Measurements from ENCODE around the gene AMER3. TPM values are rescaled to one million over a fixed set of nuclear protein-coding genes. Genes with fewer than 3 reads are reported as not detected.

Gene AMER3
- total RNA-seq, 1 experiment from 2014 or later: not detected

DNA sequence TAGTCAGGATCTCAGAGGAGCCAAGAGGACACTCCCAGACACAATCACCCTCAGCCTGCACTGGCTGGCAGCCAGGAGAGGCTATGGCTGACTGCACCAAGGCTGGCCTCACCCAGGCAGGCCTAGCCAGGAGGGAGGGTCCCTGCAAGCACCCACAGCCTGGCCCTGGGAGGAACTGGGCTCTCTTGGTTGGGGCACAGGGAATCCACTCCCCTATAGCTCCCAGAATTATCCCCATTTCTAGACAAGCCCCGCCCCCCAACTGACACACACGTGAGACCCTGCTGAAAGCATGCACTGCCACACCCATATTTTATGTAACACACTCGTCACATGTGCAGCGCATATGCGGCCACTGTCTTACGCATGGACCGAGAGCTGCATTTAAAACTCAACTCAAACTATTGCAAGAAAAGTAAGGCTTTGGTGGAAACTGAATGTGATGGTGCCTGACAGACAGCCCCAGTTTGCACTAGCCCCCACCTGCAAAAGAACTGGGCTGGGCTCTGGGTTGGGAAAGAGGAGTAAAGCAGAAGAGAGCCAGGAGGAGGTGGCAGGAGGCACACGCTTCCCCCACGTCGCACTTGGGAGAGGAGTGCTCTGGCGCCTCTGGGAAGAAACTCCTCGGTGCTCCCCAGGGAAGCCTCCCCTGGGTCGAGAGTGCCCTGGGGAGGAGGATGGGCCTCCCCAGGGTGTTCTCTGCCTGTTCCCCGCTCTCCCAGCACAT lies 52.5 kb downstream of the AMER3 start:
- no peak overlapping the region for H3K27ac ChIP-seq
- no peak for DNase-seq (ENCODE audit: low read depth in 1 of 2, low spot score in 2 of 2)
- H3K4me3 ChIP-seq: no peak overlapping the region
- no peaks in the 10 kb centered on the region for H3K4me1 ChIP-seq (replicated peaks)
- H3K9me3 ChIP-seq (replicated peaks): no peaks in the 10 kb centered on the region
- no peaks in the 10 kb centered on the region for H3K36me3 ChIP-seq
- peaks cover 8% of the 10 kb centered on the region; the same call in 1 of the 2 replicates for H3K27me3 ChIP-seq (replicated peaks)

DNA sequence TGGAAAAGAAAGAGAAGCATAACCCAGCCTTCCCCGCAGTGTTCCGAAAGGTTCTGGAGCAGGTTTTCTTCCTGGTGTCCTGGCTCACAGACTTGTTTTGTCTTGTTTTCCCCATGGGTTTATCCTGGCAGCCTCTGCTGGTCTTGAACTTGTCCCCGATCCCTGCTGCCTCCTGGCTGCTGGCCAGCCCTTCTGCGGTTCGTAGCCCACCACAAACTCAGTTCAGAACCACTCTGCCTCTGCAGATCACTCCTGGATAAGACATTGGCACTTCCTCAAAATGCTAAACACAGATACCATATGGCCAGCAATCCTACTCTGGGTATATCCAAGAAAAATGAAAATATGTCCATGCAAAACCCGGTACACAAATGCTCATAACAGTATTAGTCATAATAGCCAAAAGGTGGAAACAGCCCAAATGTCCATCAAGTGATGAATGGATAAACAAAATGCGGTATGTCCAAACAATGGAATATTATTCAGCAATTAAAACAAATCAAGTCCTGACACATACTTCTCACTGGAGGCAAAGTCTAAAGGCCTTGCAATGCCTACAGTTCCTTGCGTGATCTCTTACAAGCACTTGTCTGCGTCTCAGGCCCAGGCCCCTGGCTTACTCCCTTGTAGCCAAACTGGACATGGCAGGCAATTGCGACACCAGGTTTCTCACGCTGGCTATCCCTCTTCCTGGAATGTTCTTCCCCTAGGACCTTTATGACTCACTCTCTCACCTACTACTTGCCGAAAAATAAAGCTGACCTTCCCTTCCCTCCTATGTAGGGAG lies 53.3 kb downstream of the AMER3 start:
- no peaks in the 10 kb centered on the region for H3K4me1 ChIP-seq (replicated peaks)
- H3K36me3 ChIP-seq: no peaks in the 10 kb centered on the region
- no peak overlapping the region for H3K27ac ChIP-seq
- DNase-seq (ENCODE audit: low read depth in 1 of 2, low spot score in 2 of 2): no peak
- no peaks in the 10 kb centered on the region for H3K9me3 ChIP-seq (replicated peaks)
- H3K27me3 ChIP-seq (replicated peaks): peaks cover 8% of the 10 kb centered on the region; the same call in 1 of the 2 replicates
- no peak overlapping the region for H3K4me3 ChIP-seq

DNA sequence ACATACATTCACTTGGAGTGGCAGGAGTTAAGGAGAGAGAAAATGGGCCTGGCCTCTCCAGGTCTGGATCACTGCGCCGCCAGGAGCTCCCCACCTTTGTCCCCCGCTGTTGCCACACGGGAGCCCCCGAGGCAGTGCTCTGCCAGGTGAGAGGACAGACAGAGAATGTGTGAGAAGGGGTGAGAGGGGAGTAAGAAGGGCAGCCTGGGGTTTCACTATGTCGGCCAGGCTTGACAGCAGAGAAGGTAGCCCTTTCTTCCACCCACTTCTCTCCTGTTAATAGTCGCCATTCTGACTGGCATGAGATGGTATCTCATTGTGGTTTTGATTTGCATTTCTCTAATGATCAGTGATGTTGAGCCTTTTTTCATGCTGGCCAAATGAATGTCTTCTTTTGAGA lies 55.1 kb downstream of the AMER3 start:
- Histone ChIP-seq H3K36me3 (no peaks in the 10 kb centered on the region), H3K27me3 (replicated peaks) (peaks cover 8% of the 10 kb centered on the region; the same call in 1 of the 2 replicates), H3K9me3 (replicated peaks) (no peaks in the 10 kb centered on the region), H3K27ac (no peak overlapping the region), H3K4me1 (replicated peaks) (no peaks in the 10 kb centered on the region), H3K4me3 (no peak overlapping the region)
- DNase-seq (ENCODE audit: low read depth in 1 of 2, low spot score in 2 of 2): no peak

DNA sequence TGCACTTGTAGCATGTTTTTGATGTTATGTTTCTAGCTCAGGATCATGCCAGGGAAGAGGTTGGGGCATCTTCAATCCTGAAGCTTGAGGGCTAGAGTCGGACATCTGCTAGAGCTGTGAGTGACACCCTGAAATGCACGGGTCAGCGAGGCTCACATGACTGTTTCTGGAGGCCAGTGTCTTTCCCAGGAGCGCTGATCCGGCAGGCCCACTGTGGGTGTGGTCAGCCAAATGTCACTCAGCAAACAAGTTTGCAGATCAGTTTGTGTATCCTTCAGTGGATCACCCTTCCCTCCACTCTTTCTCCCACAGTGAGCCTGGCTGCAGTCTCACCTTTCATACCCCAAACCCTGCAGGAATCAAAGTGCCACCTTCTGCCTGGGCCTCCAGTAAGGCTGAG lies 58.4 kb downstream of the AMER3 start:
- no peak overlapping the region for H3K27ac ChIP-seq
- H3K36me3 ChIP-seq: no peaks in the 10 kb centered on the region
- peaks cover 8% of the 10 kb centered on the region; the same call in 1 of the 2 replicates for H3K27me3 ChIP-seq (replicated peaks)
- no peak overlapping the region for H3K4me3 ChIP-seq
- H3K4me1 ChIP-seq (replicated peaks): no peaks in the 10 kb centered on the region
- H3K9me3 ChIP-seq (replicated peaks): no peaks in the 10 kb centered on the region
- no peak for DNase-seq (ENCODE audit: low read depth in 1 of 2, low spot score in 2 of 2)

DNA sequence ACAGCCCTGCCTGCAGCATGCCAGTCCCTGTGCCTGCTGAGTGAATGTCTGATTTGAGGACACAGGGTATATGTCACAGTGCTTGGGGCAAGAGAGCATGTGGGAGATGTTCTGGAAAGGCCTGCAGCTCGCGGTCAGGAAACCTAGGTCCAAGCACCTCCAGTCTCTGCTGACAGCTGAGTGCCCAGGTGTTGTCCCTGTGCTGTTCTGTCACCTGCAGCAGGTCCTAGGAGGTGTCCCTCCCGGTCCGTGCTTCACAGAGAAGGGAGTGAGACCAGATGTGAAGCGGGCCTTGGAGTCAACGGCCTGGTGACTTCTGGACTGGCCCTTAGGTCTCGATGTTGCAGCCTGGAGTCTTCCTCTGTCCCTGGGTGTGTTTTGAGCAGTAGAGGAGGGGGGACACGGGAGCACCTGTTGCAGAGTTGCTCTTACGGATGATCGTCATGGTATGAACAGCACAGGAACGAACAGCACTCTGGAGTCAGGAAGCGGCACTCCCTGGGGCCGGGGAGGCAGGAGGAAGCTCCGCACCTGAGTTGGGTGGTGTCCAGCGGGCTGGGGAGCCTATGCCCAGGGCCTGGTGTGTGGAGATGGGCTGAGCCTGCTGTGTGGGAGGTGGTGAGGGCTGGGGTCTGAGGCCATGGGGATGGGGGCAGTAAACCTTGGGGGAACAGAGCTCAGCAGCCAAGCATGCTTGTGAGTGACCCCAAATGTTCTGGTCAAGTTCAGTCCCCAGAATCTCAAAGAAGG lies 59.8 kb downstream of the AMER3 start:
- peaks cover 8% of the 10 kb centered on the region; the same call in 1 of the 2 replicates for H3K27me3 ChIP-seq (replicated peaks)
- H3K4me1 ChIP-seq (replicated peaks): no peaks in the 10 kb centered on the region
- no peak for DNase-seq (ENCODE audit: low read depth in 1 of 2, low spot score in 2 of 2)
- H3K36me3 ChIP-seq: no peaks in the 10 kb centered on the region
- H3K27ac ChIP-seq: no peak overlapping the region
- H3K4me3 ChIP-seq: no peak overlapping the region
- no peaks in the 10 kb centered on the region for H3K9me3 ChIP-seq (replicated peaks)

Other genes with a start within 250 kb of the AMER3 start
- not detected in 2 replicates for gene POTEI, start 246.2 kb upstream of the AMER3 start, total RNA-seq (2014; rRNA removed; shearing (Covaris generic))
- gene CFC1B, start 234.3 kb upstream of the AMER3 start, total RNA-seq (2014; rRNA removed; shearing (Covaris generic)): not detected in 2 replicates
- not detected in 2 replicates for gene CFC1, start 156.0 kb upstream of the AMER3 start, total RNA-seq (2014; rRNA removed; shearing (Covaris generic))
- gene POTEJ, start 144.1 kb upstream of the AMER3 start, total RNA-seq (2014; rRNA removed; shearing (Covaris generic)): not detected in 2 replicates
- not detected in 2 replicates for gene GPR148, start 26.5 kb upstream of the AMER3 start, total RNA-seq (2014; rRNA removed; shearing (Covaris generic))
- gene ARHGEF4, start 81.4 kb downstream of the AMER3 start, total RNA-seq (2014; rRNA removed; shearing (Covaris generic)): 3.9 and 6.9 TPM in 2 replicates